ENCODE data around the gene KIRREL3.

Gene KIRREL3

GRCh38 chr11:126460417-126461095 lies 540.0 kb downstream of the KIRREL3 start:
- Mint-ChIP-seq H3K4me1 (peaks cover 16% of the 10 kb centered on the region), H3K36me3 (no peaks in the 10 kb centered on the region), H3K4me3 (no peak overlapping the region), H3K27ac (no peak overlapping the region), H3K9me3 (peaks cover 2% of the 10 kb centered on the region)
- DNase-seq (ENCODE audit: low spot score in 2 of 2) (no peak), ATAC-seq (no peak)

GRCh38 chr11:126459691-126460281 lies 540.8 kb downstream of the KIRREL3 start:
- peaks cover 2% of the 10 kb centered on the region for H3K9me3 Mint-ChIP-seq
- H3K27ac Mint-ChIP-seq: no peak overlapping the region
- no peak overlapping the region for H3K4me3 Mint-ChIP-seq
- no peak for ATAC-seq
- H3K4me1 Mint-ChIP-seq: peaks cover 8% of the 10 kb centered on the region
- DNase-seq (ENCODE audit: low spot score in 2 of 2): no peak
- H3K36me3 Mint-ChIP-seq: no peaks in the 10 kb centered on the region

- H3K9me3 Mint-ChIP-seq: no peaks in the 10 kb centered on the region
- no peak overlapping the region for H3K4me3 Mint-ChIP-seq
- no peaks in the 10 kb centered on the region for H3K4me1 Mint-ChIP-seq
These were observed 542.8 kb downstream of the KIRREL3 start for GRCh38 chr11:126457817-126458216.

GRCh38 chr11:126456783-126457542 lies 543.6 kb downstream of the KIRREL3 start:
- Mint-ChIP-seq H3K4me3 (no peak overlapping the region), H3K27ac (no peak overlapping the region), H3K36me3 (no peaks in the 10 kb centered on the region), H3K4me1 (no peaks in the 10 kb centered on the region), H3K9me3 (no peaks in the 10 kb centered on the region)
- ATAC-seq (no peak), DNase-seq (ENCODE audit: low spot score in 2 of 2) (no peak)

More at GRCh38 chr11:126457817-126458216, 542.8 kb downstream of the KIRREL3 start:
- DNase-seq (ENCODE audit: low spot score in 2 of 2) (no peak), ATAC-seq (no peak)
- H3K36me3 Mint-ChIP-seq: no peaks in the 10 kb centered on the region
- no peak overlapping the region for H3K27ac Mint-ChIP-seq

- ATAC-seq: peak; percentile 16
- no peaks in the 10 kb centered on the region for H3K36me3 Mint-ChIP-seq
- no peak overlapping the region for H3K27ac Mint-ChIP-seq
- no peak overlapping the region for H3K4me3 Mint-ChIP-seq
- no peak for DNase-seq (ENCODE audit: low spot score in 2 of 2)
- no peaks in the 10 kb centered on the region for H3K4me1 Mint-ChIP-seq
- H3K9me3 Mint-ChIP-seq: no peaks in the 10 kb centered on the region
These were observed 544.5 kb downstream of the KIRREL3 start for GRCh38 chr11:126456089-126456488.

- peaks cover 4% of the 10 kb centered on the region for H3K9me3 Mint-ChIP-seq
- peaks cover 7% of the 10 kb centered on the region for H3K4me1 Mint-ChIP-seq
- DNase-seq (ENCODE audit: low spot score in 2 of 2): no peak
- no peak overlapping the region for H3K27ac Mint-ChIP-seq
- H3K4me3 Mint-ChIP-seq: no peak overlapping the region
- no peak for ATAC-seq
- no peaks in the 10 kb centered on the region for H3K36me3 Mint-ChIP-seq
These were observed 548.1 kb downstream of the KIRREL3 start for GRCh38 chr11:126452241-126453101.

- no peaks in the 10 kb centered on the region for H3K36me3 Mint-ChIP-seq
- H3K27ac Mint-ChIP-seq: no peak overlapping the region
These were observed 549.3 kb downstream of the KIRREL3 start for GRCh38 chr11:126451211-126451802.

GRCh38 chr11:126450806-126451205 lies 549.8 kb downstream of the KIRREL3 start:
- ATAC-seq (no peak), DNase-seq (ENCODE audit: low spot score in 2 of 2) (no peak)
- H3K36me3 Mint-ChIP-seq: no peaks in the 10 kb centered on the region
- H3K4me3 Mint-ChIP-seq: no peak overlapping the region
- peaks cover 7% of the 10 kb centered on the region for H3K4me1 Mint-ChIP-seq
- H3K9me3 Mint-ChIP-seq: peaks cover 4% of the 10 kb centered on the region
- no peak overlapping the region for H3K27ac Mint-ChIP-seq

More at GRCh38 chr11:126451211-126451802, 549.3 kb downstream of the KIRREL3 start:
- Mint-ChIP-seq H3K4me1 (peaks cover 7% of the 10 kb centered on the region), H3K9me3 (peaks cover 4% of the 10 kb centered on the region), H3K4me3 (no peak overlapping the region)
- DNase-seq (ENCODE audit: low spot score in 2 of 2) (no peak), ATAC-seq (no peak)

GRCh38 chr11:126450198-126450597 lies 550.4 kb downstream of the KIRREL3 start:
- H3K27ac Mint-ChIP-seq: no peak overlapping the region
- no peak overlapping the region for H3K4me3 Mint-ChIP-seq
- H3K4me1 Mint-ChIP-seq: peaks cover 7% of the 10 kb centered on the region
- peaks cover 4% of the 10 kb centered on the region for H3K9me3 Mint-ChIP-seq
- no peaks in the 10 kb centered on the region for H3K36me3 Mint-ChIP-seq
- DNase-seq (ENCODE audit: low spot score in 2 of 2): no peak
- ATAC-seq: no peak

GRCh38 chr11:126446581-126446980 lies 554.0 kb downstream of the KIRREL3 start:
- H3K9me3 Mint-ChIP-seq: peaks cover 4% of the 10 kb centered on the region
- H3K36me3 Mint-ChIP-seq: no peaks in the 10 kb centered on the region
- no peak for DNase-seq (ENCODE audit: low spot score in 2 of 2)
- no peak overlapping the region for H3K4me3 Mint-ChIP-seq
- no peak overlapping the region for H3K27ac Mint-ChIP-seq
- peaks cover 14% of the 10 kb centered on the region for H3K4me1 Mint-ChIP-seq
- ATAC-seq: no peak

GRCh38 chr11:126444072-126444471 lies 556.5 kb downstream of the KIRREL3 start:
- Mint-ChIP-seq H3K4me1 (peaks cover 12% of the 10 kb centered on the region), H3K27ac (peak overlapping the region; percentile 78), H3K9me3 (no peaks in the 10 kb centered on the region), H3K36me3 (no peaks in the 10 kb centered on the region), H3K4me3 (no peak overlapping the region)
- DNase-seq (ENCODE audit: low spot score in 2 of 2) (no peak), ATAC-seq (no peak)

GRCh38 chr11:126443120-126443519 lies 557.5 kb downstream of the KIRREL3 start:
- no peak overlapping the region for H3K4me3 Mint-ChIP-seq

GRCh38 chr11:126440792-126441514 lies 559.6 kb downstream of the KIRREL3 start:
- Mint-ChIP-seq H3K4me1 (peaks cover 12% of the 10 kb centered on the region), H3K27ac (no peak overlapping the region), H3K4me3 (no peak overlapping the region), H3K9me3 (no peaks in the 10 kb centered on the region), H3K36me3 (no peaks in the 10 kb centered on the region)
- ATAC-seq (peak; percentile 64), DNase-seq (ENCODE audit: low spot score in 2 of 2) (peak; percentile 76 to 88)

More at GRCh38 chr11:126443120-126443519, 557.5 kb downstream of the KIRREL3 start:
- no peaks in the 10 kb centered on the region for H3K36me3 Mint-ChIP-seq
- ATAC-seq (no peak), DNase-seq (ENCODE audit: low spot score in 2 of 2) (no peak)
- H3K4me1 Mint-ChIP-seq: peaks cover 12% of the 10 kb centered on the region
- no peaks in the 10 kb centered on the region for H3K9me3 Mint-ChIP-seq
- no peak overlapping the region for H3K27ac Mint-ChIP-seq

- H3K36me3 Mint-ChIP-seq: no peaks in the 10 kb centered on the region
- H3K4me3 Mint-ChIP-seq: no peak overlapping the region
- ATAC-seq (no peak), DNase-seq (ENCODE audit: low spot score in 2 of 2) (no peak)
- H3K27ac Mint-ChIP-seq: no peak overlapping the region
- H3K9me3 Mint-ChIP-seq: no peaks in the 10 kb centered on the region
- H3K4me1 Mint-ChIP-seq: peaks cover 12% of the 10 kb centered on the region
These were observed 560.3 kb downstream of the KIRREL3 start for GRCh38 chr11:126440276-126440675.

Measured in stimulated activated effector memory CD8-positive, alpha-beta T cell treated with anti-CD3 and anti-CD28 coated beads, Interleukin-12 subunit alpha, Interleukin-12 subunit beta, amount 100 ng/mL, for 72 hours (primary cell).